ENCODE data around the gene NDUFB4.
A peak's percentile ranks its signal among the peaks of the same experiment; 100 is the strongest.

The NDUFB4 gene

DNA sequence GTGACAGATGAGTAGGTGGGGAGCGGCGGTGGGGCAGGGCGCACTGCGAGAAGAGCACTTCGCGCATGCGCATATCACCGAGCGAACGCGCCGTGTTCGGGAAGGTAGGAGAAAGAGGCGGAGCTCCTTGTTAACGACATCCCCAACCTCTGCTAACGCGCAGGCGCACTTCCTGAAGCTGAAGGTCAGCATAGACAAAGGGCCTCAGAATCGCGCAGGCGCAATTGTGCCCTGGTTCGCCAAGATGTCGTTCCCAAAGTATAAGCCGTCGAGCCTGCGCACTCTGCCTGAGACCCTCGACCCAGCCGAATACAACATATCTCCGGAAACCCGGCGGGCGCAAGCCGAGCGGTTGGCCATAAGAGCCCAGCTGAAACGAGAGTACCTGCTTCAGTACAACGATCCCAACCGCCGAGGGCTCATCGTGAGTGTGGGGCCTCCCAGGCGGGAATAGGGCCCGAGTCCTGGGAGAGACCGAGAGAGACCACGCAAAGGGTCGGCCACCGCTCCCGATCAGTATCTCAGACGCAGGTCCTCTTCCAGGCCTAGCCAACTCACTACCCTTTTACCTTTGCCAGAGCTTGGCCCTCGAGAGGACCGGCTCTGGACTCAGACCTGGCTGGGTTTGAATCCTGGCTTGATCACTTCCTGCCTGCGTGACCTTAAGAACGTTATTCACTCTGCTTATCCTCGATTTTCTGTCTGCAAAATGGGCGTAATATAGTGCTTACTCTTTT lies at the start of gene NDUFB4:
Gene NDUFB4 (plus strand): TSS at position 221 of the 737 bp plus-strand sequence. CDS start 24 bp downstream, at position 245.
- no peaks in the 10 kb centered on the region for H3F3A ChIP-seq (ENCODE audit: insufficient read depth)
- no peaks in the 10 kb centered on the region for H3K9me3 ChIP-seq (ENCODE audit: insufficient read depth, low read length)
- H3K4me3 ChIP-seq (ENCODE audit: insufficient read depth, low read length, poor library complexity, severe bottlenecking) = peak within 1 kb of the TSS; percentile 98
- peak within 1 kb of the TSS; percentile 67 for H3K27ac ChIP-seq (ENCODE audit: low read depth, low read length)
- H3K9me2 ChIP-seq (replicated peaks; ENCODE audit: insufficient read depth, low read length) = no peaks in the 10 kb centered on the region
- no peak for TF ChIP-seq EZH2phosphoT487 (conservative IDR thresholded peaks at IDR 0.05; ENCODE audit: low read length)
- TF ChIP-seq CTCF (IDR thresholded peaks at IDR 0.05; ENCODE audit: insufficient read depth, low read length, poor library complexity, severe bottlenecking) = no peak
- H3K79me2 ChIP-seq (ENCODE audit: insufficient read depth, low read length) = peaks cover 38% of the 10 kb centered on the region
- H4K20me1 ChIP-seq (ENCODE audit: low read depth, low read length) = 0 out of 2 replicates have a peak, but pooled peaks cover 2% of the 10 kb centered on the region
- H2AFZ ChIP-seq (ENCODE audit: low read depth, low read length, severe bottlenecking) = peak within 1 kb of the TSS; percentile 94
- peak within 1 kb of the TSS; percentile 98 for H3K9ac ChIP-seq (ENCODE audit: low read length)
- H3K4me2 ChIP-seq (ENCODE audit: low read depth, low read length, poor library complexity, severe bottlenecking) = peak within 1 kb of the TSS; percentile 96
- peaks cover 6% of the 10 kb centered on the region; the same call in 1 of the 2 replicates for H3K36me3 ChIP-seq (ENCODE audit: low read length)
- H3K27me3 ChIP-seq (ENCODE audit: low read length) = no peaks in the 10 kb centered on the region

- Histone ChIP-seq H3K36me3 (ENCODE audit: low read length) (no peaks in the 10 kb centered on the region), H3K4me2 (ENCODE audit: low read depth, low read length, poor library complexity, severe bottlenecking) (no peak overlapping the region), H3K9me2 (replicated peaks; ENCODE audit: insufficient read depth, low read length) (no peaks in the 10 kb centered on the region), H2AFZ (ENCODE audit: low read depth, low read length, severe bottlenecking) (no peak overlapping the region), H3F3A (ENCODE audit: insufficient read depth) (no peaks in the 10 kb centered on the region), H3K9ac (ENCODE audit: low read length) (no peak overlapping the region), H3K27me3 (ENCODE audit: low read length) (no peaks in the 10 kb centered on the region), H4K20me1 (ENCODE audit: low read depth, low read length) (no peaks in the 10 kb centered on the region), H3K27ac (ENCODE audit: low read depth, low read length) (no peak overlapping the region), H3K79me2 (ENCODE audit: insufficient read depth, low read length) (no peaks in the 10 kb centered on the region), H3K4me3 (ENCODE audit: insufficient read depth, low read length, poor library complexity, severe bottlenecking) (no peak overlapping the region), H3K9me3 (ENCODE audit: insufficient read depth, low read length) (no peaks in the 10 kb centered on the region)
- TF ChIP-seq CTCF (IDR thresholded peaks at IDR 0.05; ENCODE audit: insufficient read depth, low read length, poor library complexity, severe bottlenecking) (no peak), EZH2phosphoT487 (conservative IDR thresholded peaks at IDR 0.05; ENCODE audit: low read length) (no peak)
Measured at GRCh38 chr3:120550546-120550945, 45.6 kb upstream of the NDUFB4 start.

GRCh38 chr3:120552184-120553172 lies 43.7 kb upstream of the NDUFB4 start:
- H3K27ac ChIP-seq (ENCODE audit: low read depth, low read length) = no peak overlapping the region
- TF ChIP-seq EZH2phosphoT487 (conservative IDR thresholded peaks at IDR 0.05; ENCODE audit: low read length) (no peak), CTCF (IDR thresholded peaks at IDR 0.05; ENCODE audit: insufficient read depth, low read length, poor library complexity, severe bottlenecking) (no peak)

More at GRCh38 chr3:120552184-120553172, 43.7 kb upstream of the NDUFB4 start:
- Histone ChIP-seq H2AFZ (ENCODE audit: low read depth, low read length, severe bottlenecking) (no peak overlapping the region), H3K27me3 (ENCODE audit: low read length) (no peaks in the 10 kb centered on the region), H3K79me2 (ENCODE audit: insufficient read depth, low read length) (no peaks in the 10 kb centered on the region), H3F3A (ENCODE audit: insufficient read depth) (no peaks in the 10 kb centered on the region), H3K4me2 (ENCODE audit: low read depth, low read length, poor library complexity, severe bottlenecking) (no peak overlapping the region), H3K9me2 (replicated peaks; ENCODE audit: insufficient read depth, low read length) (no peaks in the 10 kb centered on the region), H3K9me3 (ENCODE audit: insufficient read depth, low read length) (no peaks in the 10 kb centered on the region), H4K20me1 (ENCODE audit: low read depth, low read length) (no peaks in the 10 kb centered on the region), H3K4me3 (ENCODE audit: insufficient read depth, low read length, poor library complexity, severe bottlenecking) (no peak overlapping the region), H3K9ac (ENCODE audit: low read length) (no peak overlapping the region), H3K36me3 (ENCODE audit: low read length) (no peaks in the 10 kb centered on the region)

Measured in SU-DHL-6 (cell line).